ENCODE data around the gene SEPTIN5.

The SEPTIN5 gene

DNA sequence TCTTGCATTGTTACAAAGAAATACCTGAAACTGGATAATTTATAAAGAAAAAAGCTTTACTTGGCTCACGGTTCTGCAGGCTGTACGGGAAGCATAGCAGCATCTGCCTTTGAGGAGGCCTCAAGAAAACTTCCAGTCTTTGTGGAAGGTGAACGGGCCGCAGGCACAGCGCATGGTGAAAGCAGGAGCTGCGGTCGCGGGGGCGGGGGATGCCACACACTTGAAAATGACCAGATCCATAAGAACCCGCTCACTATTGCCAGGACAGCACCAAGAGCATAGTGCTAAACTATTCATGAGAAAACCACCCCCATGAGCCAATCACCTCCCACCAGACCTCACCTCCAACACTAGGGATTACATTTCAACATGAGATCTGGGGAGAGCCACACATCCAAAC lies 45.6 kb upstream of the SEPTIN5 start:
- DNase-seq (ENCODE audit: low read depth), result no peak
- H3K4me3 ChIP-seq (ENCODE audit: low read length), result no peak overlapping the region
- TF ChIP-seq, protein P1, sequence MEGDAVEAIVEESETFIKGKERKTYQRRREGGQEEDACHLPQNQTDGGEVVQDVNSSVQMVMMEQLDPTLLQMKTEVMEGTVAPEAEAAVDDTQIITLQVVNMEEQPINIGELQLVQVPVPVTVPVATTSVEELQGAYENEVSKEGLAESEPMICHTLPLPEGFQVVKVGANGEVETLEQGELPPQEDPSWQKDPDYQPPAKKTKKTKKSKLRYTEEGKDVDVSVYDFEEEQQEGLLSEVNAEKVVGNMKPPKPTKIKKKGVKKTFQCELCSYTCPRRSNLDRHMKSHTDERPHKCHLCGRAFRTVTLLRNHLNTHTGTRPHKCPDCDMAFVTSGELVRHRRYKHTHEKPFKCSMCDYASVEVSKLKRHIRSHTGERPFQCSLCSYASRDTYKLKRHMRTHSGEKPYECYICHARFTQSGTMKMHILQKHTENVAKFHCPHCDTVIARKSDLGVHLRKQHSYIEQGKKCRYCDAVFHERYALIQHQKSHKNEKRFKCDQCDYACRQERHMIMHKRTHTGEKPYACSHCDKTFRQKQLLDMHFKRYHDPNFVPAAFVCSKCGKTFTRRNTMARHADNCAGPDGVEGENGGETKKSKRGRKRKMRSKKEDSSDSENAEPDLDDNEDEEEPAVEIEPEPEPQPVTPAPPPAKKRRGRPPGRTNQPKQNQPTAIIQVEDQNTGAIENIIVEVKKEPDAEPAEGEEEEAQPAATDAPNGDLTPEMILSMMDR (conservative IDR thresholded peaks at IDR 0.05; ENCODE audit: low read depth, low read length), result no peak

- DNase-seq (ENCODE audit: low read depth), result no peak
- TF ChIP-seq, protein P1 (conservative IDR thresholded peaks at IDR 0.05; ENCODE audit: low read depth, low read length), result no peak
- no peak overlapping the region for H3K4me3 ChIP-seq (ENCODE audit: low read length)
Measured at GRCh38 chr22:19669570-19669969, 44.7 kb upstream of the SEPTIN5 start.

- TF ChIP-seq, protein P1 (conservative IDR thresholded peaks at IDR 0.05; ENCODE audit: low read depth, low read length), result no peak
- DNase-seq (ENCODE audit: low read depth), result no peak
- no peak overlapping the region for H3K4me3 ChIP-seq (ENCODE audit: low read length)
Measured at GRCh38 chr22:19671316-19671715, 43.0 kb upstream of the SEPTIN5 start.

DNA sequence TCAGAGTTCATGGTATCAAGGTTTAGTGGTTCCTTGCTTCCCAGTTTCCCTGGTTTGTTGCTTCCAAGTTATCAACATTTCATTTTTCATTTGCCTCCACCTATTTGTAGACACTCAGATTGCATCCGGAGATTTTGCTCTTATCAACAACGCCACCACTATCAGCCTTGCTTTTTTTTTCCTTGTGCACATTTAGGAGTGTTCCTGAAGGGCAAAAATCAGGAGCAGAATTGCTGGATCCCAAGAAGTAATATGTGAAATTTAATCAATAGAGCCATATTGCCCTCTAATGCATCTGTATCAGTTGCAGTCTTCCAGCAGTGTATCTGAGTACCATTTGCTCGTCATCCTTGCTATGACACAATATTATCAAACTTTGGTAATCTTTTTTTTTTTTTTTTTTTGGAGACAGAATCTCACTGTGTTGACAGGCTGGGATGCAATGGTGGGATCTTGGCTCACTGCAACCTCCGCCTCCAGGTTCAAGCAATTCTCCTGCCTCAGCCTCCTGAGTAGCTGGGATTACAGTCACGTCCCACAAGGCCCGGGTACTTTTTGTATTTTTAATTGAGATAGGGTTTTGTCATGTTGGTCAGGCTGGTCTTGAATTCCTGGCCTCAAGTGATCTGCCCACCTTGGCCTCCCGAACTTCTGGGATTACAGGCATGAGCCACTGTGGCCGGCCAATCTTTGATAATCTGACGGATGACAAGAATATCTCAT lies 42.1 kb upstream of the SEPTIN5 start:
- H3K4me3 ChIP-seq (ENCODE audit: low read length), result no peak overlapping the region
- TF ChIP-seq, protein P1 (conservative IDR thresholded peaks at IDR 0.05; ENCODE audit: low read depth, low read length), result no peak
- no peak for DNase-seq (ENCODE audit: low read depth)

GRCh38 chr22:19673660-19674059 lies 40.6 kb upstream of the SEPTIN5 start:
- no peak for DNase-seq (ENCODE audit: low read depth)
- no peak overlapping the region for H3K4me3 ChIP-seq (ENCODE audit: low read length)
- TF ChIP-seq, protein P1 (conservative IDR thresholded peaks at IDR 0.05; ENCODE audit: low read depth, low read length), result no peak

GRCh38 chr22:19674129-19674928 lies 40.0 kb upstream of the SEPTIN5 start:
- TF ChIP-seq, protein P1 (conservative IDR thresholded peaks at IDR 0.05; ENCODE audit: low read depth, low read length), result no peak
- no peak for DNase-seq (ENCODE audit: low read depth)
- H3K4me3 ChIP-seq (ENCODE audit: low read length), result no peak overlapping the region

DNA sequence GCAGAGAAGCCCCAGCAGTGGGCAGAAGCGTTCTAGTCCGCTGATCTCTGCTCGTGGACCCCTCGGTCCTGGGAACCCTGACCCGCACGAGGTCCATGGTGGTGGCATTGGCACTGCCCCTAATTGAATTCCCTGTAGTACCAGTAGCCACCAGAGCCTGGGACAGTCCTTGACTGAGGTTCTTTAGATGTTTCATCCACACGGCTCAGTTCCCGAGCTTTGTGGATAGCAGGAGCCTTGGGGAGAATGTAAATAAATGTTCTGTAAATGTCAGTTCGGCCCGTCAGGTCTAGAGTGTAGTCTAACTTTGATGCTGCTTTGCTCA lies 39.4 kb upstream of the SEPTIN5 start:
- H3K4me3 ChIP-seq (ENCODE audit: low read length), result no peak overlapping the region
- no peak for DNase-seq (ENCODE audit: low read depth)
- TF ChIP-seq, protein P1 (conservative IDR thresholded peaks at IDR 0.05; ENCODE audit: low read depth, low read length), result no peak
